SIG-M5 treated with dmso at 0.1 percent for 504 hours (cell line): ENCODE data around the gene MCM3.

Source experiments
- DNase-seq: peaks from one replicate; lab custom pipeline; 2025; ENCODE audit not compliant: unreplicated experiment; lab: John Stamatoyannopoulos, UW

MCM3 gene

GRCh38 chr6:52284460-52285176, at the start of gene MCM3:
TSS of gene MCM3 (minus strand) at chr6:52284742. CDS start at chr6:52284674, 68 bp downstream.
- peak; percentile 99 for DNase-seq

- DNase-seq = no peak
These were observed 49.3 kb upstream of the MCM3 start for GRCh38 chr6:52333840-52334200.

- no peak for DNase-seq
These were observed 47.4 kb upstream of the MCM3 start for GRCh38 chr6:52331793-52332457.

GRCh38 chr6:52330470-52330869, 45.9 kb upstream of the MCM3 start:
- DNase-seq = peak; percentile 35

- no peak for DNase-seq
These were observed 44.2 kb upstream of the MCM3 start for GRCh38 chr6:52328729-52329128.

GRCh38 chr6:52328303-52328662, 43.7 kb upstream of the MCM3 start:
- no peak for DNase-seq

- no peak for DNase-seq
These were observed 42.2 kb upstream of the MCM3 start for GRCh38 chr6:52326540-52327364.

- no peak for DNase-seq
These were observed 41.3 kb upstream of the MCM3 start for GRCh38 chr6:52325695-52326471.

- no peak for DNase-seq
These were observed 39.6 kb upstream of the MCM3 start for GRCh38 chr6:52324189-52324588.

GRCh38 chr6:52317841-52318581, 33.5 kb upstream of the MCM3 start:
- DNase-seq = peak; percentile 51

- no peak for DNase-seq
These were observed 32.7 kb upstream of the MCM3 start for GRCh38 chr6:52317211-52317610.

GRCh38 chr6:52314752-52315151, 30.2 kb upstream of the MCM3 start:
- DNase-seq = no peak

GRCh38 chr6:52312461-52312860, 27.9 kb upstream of the MCM3 start:
- DNase-seq = no peak

- peak; percentile 63 for DNase-seq
These were observed 26.4 kb upstream of the MCM3 start for GRCh38 chr6:52310932-52311331.

- DNase-seq = no peak
These were observed 23.4 kb upstream of the MCM3 start for GRCh38 chr6:52307900-52308372.

GRCh38 chr6:52306972-52307870, 22.7 kb upstream of the MCM3 start:
- no peak for DNase-seq

- peak; percentile 92 for DNase-seq
These were observed 21.6 kb upstream of the MCM3 start for GRCh38 chr6:52305948-52306767.

GRCh38 chr6:52305411-52305810, 20.9 kb upstream of the MCM3 start:
- DNase-seq = no peak
